ENCODE data around the gene DNAH8. TPM values are rescaled to one million over a fixed set of nuclear protein-coding genes. Genes with fewer than 3 reads are reported as not detected.

Gene DNAH8
- polyA plus RNA-seq, 10 donors, result 0.45 to 4.9 (median 1.8) TPM

DNA sequence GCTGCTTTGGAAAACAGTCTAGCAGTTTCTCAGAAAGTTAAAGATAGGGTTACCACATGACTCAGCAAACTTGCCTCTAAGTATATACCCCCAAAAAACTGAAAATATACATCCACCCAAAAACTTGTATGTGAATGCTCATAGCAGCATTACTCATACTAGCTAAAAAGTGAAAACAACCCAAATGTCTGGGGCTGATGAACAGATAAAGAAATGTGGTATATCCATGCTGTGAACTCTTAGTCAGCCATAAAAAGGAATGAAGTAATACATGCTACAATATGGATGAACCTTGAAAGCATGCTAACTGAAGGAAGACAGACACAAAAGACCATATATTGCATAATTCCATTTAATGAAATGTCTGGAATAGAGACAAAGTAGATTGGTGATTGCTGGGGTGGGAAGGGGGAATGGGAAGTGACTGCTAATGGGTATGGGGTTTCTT is 253.6 kb downstream of the DNAH8 start:
- no peak for DNase-seq

DNA sequence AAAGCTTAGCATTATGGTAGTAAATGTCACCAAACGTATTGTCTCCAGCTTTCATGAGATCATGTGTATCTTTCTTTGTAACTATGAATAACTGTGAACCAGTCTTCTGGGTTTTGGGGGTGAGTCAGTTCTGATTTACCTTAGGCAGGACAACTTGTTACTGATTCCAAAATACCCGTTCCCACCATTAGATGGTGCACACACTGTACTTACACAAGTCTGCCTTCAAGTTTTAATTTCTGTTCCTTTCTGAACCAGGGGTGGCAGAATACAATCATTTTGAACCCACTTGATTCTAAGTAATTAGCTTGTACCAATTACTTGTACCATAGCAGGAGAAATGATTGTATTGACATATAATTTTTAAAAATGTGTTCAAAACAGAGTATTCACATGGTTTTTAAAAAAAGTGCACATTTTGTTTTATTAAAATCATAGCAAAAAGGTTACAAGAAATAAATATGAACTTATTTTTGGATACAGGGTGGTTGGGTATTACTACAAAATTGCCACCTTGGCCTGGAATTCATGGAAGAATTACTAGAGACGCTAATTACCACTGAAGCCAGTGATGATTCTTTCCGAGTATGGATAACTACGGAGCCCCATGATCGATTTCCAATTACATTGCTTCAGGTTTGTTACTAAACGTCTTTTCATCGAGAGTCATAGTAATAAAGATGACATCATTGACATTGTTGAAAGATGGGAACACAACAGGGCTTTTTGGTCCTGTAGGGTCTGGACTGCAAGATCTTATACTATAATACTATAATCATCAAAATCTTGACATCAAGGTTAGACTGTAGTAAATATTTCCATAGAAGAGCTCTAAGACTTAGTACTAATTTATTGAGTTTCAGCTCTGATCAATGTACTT is 258.3 kb downstream of the DNAH8 start:
- DNase-seq, result peak; percentile 22 to 51 (median 23)

DNA sequence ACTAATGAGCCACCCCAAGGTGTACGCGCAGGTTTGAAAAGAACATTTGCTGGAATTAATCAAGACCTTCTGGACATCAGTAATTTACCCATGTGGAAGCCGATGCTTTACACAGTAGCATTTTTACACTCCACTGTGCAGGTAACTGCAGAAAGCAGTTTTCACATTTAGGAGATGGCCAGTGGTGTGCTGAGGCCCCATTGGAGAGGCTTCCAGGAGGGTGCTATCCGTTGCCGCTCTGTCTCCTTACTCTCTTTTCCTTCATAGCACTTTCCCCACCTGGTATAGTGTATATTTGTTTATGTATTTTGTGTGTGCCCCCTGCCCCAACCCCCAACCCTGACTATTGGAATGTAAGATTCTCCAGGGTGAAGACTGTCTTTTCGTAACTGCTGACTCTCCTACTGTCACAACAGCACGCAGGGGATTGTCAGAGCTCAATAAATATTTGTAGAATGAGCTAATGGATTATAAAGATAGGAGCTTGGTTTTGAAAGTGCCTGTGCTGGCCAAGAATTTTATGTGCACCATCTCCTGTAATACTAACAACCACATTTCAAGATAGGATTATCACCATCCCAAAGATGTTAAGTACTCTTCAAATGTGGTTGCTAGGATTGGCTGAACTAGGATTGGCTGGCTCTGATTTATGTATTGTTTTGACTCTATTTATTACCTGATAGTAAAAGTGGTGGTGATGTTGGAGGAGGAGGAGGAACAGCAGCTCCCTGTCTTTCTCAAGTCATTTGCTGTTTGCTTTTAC is 259.5 kb downstream of the DNAH8 start:
- DNase-seq, result peak in 1 of 3 donors; percentile 5

DNA sequence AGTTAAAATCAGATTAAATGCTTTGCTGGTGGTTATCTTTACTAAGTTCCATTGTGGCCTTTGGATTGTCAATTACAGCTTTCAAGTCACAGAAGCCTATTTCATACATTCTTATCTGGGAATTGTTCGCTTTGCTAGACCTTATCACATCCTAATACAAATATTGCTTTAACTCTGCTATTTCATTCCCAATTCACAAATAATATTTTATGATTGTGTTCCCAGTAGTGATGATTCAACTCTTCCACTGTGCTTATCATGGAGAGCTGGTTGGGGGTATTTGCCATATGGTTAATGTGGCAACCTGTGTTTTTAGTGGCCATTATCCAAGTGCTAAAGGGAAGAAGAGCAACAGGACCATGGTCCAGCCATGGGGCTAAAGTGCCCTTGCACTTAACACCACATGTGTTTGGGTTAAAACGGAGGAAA is 260.5 kb downstream of the DNAH8 start:
- DNase-seq, result no peak

DNA sequence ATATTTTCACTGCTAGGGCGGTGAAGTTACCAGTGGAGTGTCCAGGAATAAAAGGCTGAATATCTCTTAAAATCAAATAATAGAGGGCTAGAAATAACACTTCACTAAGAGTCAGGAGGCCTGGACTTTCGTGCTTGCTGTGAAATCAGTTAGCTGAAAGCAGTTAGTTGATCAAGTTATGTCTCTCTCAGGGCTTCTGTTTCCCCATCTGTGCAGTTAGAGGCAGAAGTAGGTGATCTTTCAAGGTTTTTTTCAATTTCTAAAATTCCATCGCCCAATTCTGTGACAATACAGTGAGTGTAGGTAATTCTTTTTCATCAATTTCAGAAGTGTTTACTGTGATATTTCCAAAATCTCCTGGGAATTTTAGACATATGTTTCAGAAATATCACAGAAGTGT is 260.9 kb downstream of the DNAH8 start:
- no peak for DNase-seq

DNA sequence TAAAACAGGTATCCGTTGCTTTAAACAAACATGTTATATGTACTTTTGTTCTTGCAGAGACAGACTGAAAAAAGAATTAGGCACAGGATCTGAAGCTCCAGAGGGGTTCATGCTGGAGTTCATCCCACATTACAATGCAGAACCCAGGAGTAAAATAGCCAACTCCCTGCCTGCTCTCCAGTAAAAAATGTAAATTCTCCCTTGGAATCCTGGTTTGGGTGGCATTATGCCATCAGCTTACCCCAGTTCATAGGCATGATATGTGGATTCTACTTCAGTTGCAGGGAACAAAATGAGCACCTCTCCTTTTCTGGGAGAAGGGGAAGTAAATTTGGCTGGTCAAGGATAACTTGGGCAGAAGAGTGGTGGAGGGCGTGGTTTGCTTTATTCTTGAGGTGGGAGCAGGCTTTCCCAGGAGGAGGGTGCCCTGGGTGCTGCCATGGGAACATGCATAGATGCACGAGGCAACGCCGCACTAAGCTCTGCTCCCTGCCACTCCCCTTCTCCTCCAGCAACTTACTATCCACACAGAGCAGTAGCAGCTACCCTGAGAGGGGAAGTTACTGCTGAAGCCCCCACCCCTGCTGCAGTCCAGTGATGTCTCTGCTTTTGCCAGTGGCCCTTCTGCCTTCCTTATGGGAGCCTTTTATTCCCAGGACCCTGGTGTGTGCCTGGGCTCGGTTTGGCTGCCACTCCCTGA is 261.8 kb downstream of the DNAH8 start:
- DNase-seq, result no peak

DNA sequence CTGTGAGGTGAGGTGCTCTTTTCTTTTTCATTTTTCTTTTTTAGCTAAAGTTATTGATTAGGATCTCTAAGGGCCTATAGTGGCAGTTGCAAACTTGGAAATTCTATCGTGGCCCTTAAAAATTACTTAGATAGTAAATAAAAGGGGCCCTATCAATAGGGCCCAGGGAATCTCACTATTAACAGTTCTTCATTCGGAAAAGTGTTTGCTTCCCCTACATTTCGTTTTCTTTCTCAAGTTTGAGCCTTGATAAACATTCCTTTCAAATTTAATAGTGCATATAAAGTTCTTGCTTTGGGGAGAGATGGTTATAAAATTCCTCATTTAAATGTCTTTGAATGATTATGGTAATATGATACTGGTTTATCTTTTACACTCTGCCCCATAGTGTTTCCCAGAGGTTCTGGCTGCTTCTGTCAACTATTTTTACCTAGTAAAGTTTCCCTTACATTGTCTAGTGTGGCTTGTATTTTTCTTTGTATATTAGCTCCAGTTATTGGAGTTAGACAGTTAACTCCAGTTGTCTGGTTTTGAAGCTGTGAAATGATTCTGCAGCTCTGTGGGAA is 263.1 kb downstream of the DNAH8 start:
- no peak for DNase-seq

DNA sequence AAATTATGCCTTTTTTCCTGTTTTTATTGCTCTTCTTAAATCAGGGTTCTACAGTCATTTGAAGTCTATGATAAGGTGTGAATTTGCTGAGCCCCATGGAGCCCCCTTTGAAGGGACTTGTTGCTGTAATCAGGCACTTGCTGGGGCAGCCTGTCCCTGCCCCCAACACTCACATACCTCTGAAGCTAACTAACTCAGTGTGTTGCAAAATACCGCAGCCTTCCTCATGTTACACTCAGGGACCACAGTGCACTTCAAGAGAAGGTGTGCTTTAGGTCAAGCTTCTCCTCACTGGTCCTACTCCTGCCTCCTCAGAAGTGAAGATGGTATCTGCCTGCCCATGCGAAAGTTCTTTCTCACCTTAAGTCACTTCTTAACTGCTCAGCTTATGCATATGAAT is 267.4 kb downstream of the DNAH8 start:
- no peak for DNase-seq

DNA sequence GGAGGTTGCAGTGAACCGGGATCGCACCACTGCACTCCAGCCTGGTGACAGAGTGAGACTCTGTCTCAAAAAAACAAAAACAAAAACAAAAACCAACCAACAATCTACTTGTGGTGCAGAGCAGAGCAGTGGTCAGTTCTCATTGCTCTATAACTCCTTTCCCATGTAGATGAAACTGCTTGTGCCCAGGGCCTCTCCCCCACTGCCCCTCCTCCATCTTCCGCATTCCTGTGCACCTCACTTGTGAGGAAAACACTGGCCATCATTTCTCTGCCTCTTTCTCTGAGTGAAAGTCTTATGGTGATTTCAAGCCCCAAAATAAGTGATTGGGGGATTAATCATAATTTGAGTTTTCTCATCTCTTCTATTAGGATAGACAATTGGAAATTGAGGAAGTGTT is 269.6 kb downstream of the DNAH8 start:
- no peak for DNase-seq

DNA sequence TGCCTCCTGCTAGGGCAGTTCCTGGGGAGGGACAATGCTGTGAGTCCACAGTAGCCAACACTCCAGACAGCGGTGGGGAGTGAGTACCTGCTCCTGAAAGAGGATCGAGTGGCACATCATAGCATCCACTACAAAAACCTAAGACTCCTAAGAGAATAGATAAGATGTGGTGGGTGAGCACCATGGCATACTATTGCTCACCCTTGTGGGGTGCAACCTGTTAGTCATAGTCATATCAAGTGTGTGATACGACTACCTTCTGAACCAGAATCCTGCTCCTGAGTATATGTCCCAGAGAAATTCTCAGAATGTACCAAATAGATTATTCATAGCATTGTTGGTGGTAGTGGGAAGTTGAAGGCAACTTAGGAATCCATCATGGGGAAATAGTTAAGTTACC is 270.7 kb downstream of the DNAH8 start:
- no peak for DNase-seq

DNA sequence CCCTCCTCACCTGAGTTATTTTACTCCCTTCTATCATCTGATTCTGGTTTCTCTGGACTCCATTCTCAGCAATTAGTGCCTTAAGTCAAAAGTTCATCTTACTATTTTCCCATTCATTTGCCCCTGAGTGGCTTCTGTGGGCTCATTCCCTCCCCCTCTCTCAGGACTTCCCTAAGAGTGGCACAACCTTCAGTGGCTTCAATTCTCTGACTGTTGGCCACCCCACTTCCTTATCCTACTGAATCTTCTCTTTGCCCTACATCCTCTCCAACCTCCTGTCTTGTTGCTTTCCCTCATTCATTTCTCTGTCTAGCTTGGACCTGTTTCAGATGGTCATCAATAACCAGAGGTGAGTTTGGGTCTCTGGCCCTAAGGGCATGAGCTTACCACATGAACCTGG is 272.4 kb downstream of the DNAH8 start:
- DNase-seq, result no peak

DNA sequence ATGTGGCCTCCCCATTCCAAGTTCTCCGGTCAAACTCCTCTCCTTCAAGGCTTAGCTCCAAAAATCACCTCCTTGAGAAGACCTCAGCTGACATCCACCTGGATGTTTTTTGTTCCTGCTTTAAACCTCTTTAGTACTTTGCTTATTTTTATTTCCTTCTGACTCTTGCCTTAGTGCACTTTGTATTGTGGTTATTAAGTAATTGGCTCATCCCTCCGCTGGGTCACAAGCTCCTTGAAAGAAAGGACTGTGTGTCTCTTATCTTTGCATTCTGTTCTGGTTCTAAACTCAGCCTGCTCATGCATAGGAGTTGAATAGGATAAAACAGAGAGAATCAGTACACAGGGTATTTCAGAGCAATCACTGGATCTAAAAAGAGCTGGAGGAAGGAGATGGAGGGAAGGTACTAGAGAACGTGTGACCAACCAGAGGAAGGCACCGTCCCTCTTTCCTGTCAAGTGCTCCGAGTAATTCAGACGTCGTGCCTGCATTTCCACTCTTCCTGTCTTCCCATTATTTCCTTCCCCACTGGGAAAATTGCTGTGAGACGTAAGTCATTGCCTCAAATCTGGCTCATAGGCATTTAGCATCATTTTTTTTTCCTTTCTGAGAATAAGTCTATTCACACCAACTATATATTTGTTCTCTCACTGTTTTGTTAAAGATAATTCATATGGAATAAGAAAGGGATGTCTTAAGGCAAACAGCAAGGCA is 273.8 kb downstream of the DNAH8 start:
- no peak for DNase-seq

DNA sequence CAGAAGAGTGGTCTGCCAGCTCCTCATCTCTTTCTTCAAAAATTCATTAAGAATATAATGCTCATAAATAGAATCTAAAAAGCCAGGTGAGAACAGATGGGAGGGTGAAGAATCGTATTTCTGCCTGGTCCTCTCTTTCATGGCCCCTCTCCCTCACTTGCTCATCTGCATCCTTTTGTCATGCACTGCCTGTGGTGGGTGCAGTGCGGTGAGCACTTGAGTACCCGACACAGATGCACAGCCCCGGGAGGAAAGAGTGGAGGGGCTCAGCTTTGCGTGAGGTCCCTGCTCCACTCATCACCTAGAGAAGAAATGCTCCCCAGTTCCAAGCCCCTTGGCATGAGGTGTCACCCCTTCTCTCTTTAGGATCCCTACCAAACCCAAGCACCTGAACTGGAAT is 275.4 kb downstream of the DNAH8 start:
- DNase-seq, result no peak

DNA sequence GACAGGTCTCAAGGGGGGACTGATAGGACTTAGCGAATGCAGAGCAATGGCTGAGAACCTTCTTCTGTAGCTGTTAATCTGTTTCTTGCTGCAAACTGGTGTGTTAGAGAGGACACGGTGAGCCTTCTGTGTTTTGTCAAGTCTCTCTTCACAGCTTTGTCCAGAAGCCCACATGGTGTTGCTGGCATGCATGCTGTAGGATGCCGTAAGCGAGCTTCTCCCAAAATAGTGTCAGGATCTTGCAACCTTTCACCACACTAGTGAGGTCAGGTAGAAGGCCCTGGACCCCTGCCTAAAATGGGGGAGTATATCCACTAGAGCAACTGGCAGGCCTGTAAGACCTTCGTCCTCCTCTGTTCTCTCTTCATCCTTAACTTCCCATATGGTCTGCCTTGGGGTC is 281.6 kb downstream of the DNAH8 start:
- no peak for DNase-seq

DNA sequence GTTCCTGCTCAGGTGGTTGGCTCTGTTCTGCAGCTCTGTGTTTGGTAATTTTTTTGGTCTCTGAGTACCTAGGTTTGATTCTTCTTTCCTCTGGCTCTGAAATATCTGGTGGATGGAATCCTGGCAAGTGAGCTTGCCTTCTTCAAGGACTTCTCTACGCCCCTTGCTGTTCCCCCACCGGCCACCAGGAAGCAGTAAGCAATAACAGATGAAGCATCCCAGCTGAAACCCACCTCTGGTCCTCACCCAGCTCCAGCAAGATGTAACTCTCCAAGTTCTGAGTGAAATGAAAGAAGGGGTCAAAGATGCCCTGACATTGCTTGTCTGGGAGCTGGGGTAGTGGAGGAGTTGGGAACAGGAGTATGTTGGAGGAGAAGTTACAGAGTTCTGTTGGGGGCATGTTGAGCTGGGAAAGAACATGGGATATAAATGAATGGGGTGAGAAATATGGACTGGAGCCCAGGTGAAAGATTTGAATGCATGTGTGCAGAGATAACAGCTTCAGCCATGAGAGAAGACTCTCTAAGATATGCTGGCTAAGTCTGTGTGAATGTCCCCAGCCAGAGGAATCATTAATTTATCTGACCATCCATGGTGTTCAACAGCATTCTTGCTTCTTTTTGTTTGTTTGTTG is 282.1 kb downstream of the DNAH8 start:
- DNase-seq, result peak; percentile 0 to 19 (median 3)

DNA sequence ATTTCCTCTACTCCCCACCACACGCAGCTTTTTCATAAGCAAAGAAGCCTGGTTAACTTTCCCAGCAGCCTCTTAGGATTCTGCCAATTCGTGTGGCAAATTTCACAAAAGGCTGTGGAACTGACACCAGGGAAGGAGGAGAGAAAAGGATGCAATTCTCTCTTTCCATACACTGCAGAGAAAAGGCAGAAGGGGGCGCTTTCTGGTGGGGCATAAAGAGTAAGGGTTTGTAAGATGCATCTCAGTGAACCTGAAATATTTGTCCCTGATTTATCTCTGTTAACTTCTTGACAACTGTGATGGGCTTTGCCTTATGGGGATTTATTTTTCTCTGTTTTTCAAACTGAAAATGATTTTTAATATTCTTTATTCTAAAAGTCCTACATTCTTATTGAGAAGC is 288.0 kb downstream of the DNAH8 start:
- DNase-seq, result no peak

DNA sequence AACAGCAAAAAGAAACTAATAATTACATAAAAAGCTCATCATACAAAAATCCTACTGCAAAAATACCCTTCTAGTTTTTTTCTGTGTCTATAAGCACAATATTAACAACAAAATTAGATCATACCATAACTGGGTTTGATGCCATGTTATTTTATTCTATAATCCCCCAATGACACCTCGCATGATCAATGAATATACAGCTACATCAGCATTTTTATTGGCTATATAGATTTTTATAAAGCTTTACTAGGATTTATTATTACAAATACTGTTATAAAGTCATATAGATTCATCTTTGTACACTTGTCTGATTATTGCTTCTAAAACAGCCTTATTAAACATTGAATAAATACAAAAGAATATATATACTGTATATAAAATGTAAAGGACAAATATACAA is 288.4 kb downstream of the DNAH8 start:
- no peak for DNase-seq

DNA sequence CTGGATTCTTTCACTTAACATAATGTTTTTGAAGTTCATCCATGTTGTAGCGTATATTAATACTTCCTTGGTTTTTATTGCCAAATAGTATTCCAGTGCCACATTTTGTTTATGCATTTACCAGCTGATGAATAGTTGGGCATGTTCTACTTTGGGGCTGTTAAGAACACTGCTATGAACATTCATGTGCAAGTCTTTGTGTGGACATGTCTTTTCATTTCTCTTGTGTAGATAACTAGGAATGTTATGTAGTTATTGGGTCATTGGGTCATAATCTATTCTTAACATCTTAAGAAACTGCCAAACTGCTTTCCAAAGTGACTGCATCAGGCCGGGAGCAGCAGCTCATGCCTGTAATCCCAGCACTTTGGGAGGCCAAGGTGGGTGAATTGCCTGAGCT is 289.7 kb downstream of the DNAH8 start:
- no peak for DNase-seq

DNA sequence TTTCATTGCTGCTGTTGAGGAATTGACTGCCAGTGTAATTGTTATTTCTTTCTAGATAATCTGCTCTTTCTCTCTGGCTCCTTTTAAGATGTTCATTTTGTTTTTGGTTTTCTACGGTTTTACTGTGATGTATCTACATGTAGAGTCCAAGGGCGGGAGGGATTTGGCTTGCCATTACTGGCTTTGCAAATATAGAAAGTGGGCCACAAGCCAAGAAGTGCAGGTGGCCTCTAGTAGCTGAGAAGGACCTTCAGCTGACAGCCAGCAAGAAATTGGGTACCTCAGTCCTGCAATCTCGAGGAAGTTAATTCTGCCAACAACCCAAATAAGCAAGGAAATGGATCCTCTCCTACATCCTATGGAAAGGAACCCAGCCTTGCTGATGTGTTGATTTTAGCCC is 290.7 kb downstream of the DNAH8 start:
- no peak for DNase-seq

DNA sequence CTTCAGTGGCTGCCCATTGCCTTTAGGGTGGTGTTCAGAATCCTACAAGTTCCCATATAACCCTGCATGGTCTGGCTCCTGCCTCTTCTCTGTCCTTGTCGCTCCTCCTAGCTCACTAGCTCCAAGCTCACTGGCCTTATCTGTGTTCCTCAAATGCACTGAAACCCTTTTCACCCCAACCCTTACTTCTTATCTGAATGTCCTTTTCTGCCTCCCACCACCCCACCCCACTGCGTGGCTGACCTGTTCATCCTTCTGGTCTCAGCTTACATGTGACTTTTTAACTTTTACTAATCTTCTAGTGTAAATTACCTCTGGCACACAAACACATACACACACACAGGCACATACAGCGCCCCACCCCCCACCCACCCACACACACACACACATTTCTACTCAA is 292.5 kb downstream of the DNAH8 start:
- DNase-seq, result no peak

DNA sequence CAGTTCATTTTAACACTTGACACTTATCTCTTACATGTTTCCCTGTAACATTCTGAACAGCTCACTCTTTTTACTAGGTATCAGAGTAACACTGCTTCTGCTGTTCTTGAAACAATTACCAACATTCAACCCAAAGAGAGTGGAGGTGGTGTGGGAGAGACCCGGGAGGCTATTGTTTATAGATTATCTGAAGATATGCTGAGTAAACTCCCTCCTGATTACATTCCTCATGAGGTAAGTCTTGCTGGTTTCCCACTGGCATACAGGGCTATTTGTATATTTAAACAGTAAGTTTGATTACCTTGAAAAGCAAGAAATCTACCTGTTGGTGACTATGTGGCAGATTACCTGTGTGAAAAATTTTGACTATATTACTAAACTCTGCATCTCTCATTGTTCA is 293.6 kb downstream of the DNAH8 start:
- no peak for DNase-seq
